ENCODE measurements around the gene ITGB1BP1. TPM values are rescaled to one million over a fixed set of nuclear protein-coding genes. Genes with fewer than 3 reads are reported as not detected.
"Not testable (repeated sequence)": the region's sequence is repeated elsewhere in the genome, so short reads cannot be mapped to it uniquely, and the experiment has no call there.

The ITGB1BP1 gene
- total RNA-seq, 2 experiments from 2014 or later = 93.9 to 104 TPM

DNA sequence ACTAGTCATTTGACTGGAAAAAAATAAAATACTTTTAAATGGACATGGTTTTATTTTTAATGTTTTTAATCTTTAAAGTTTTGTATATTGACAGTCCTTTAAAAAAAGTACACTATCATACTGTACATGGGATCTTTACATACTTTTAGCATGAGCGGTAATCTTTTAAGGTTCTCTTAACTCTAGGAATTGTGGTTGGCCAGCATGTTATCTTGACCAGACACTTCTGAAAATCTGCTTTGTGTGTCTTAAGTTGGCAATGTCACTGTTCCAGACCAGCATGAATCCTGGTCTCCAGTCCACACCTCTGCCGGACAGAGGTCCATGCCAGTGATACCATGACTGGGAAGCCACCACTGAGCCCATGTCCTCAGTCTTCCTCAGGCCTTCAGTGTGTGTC, 17.7 kb downstream of the ITGB1BP1 start:
- POLR2A ChIA-PET = no interaction called here
- H3K27me3 Mint-ChIP-seq = no peaks in the 10 kb centered on the region

GRCh38 chr2:9404451-9404850, 18.9 kb downstream of the ITGB1BP1 start:
- Mint-ChIP-seq H3K4me3 (no peak overlapping the region), H3K4me1 (peaks cover 4% of the 10 kb centered on the region), H3K27ac (no peak overlapping the region), H3K27me3 (no peaks in the 10 kb centered on the region), H3K36me3 (ENCODE audit: low read depth) (peaks cover 27% of the 10 kb centered on the region), H3K9me3 (no peaks in the 10 kb centered on the region)
- ChIA-PET POLR2A (no interaction called here), CTCF (interaction anchor here (0.5 kb wide), 2 partner anchors 99 to 1678 kb away, joined by 4 read pairs; no protein-coding TSS in a partner anchor)
- no peak for DNase-seq

More for the DNA sequence above, 17.7 kb downstream of the ITGB1BP1 start:
- Mint-ChIP-seq H3K4me3 (no peak overlapping the region), H3K36me3 (ENCODE audit: low read depth) (peaks cover 33% of the 10 kb centered on the region), H3K4me1 (peaks cover under 1% of the 10 kb centered on the region), H3K27ac (no peak overlapping the region), H3K9me3 (no peaks in the 10 kb centered on the region)
- CTCF ChIA-PET = no interaction called here
- DNase-seq = no peak

DNA sequence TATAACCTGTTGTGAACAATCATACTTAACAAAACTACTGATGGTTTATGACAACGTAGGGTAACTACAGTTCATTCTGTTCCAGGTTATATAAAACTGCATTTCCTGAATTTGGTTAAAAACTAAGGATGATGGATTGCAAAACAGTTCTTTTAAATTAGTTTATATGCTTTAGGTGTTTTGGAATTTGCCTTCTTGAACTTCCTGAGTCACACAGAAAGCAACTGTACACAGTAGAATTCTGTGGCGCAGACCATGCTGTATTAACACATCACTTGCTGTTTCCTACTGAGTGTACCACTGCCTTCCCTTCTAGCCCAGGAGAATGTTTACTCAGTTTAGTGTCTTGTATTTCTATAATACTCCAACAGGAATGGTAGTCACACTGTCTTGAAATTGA, 19.4 kb downstream of the ITGB1BP1 start:
- peaks cover 24% of the 10 kb centered on the region for H3K36me3 Mint-ChIP-seq (ENCODE audit: low read depth)
- peaks cover 4% of the 10 kb centered on the region for H3K4me1 Mint-ChIP-seq
- no peak overlapping the region for H3K4me3 Mint-ChIP-seq
- DNase-seq = no peak
- ChIA-PET CTCF (interaction anchor here (0.5 kb wide), 1 partner anchor 100 kb away, joined by 4 read pairs; no protein-coding TSS in a partner anchor), POLR2A (no interaction called here)
- H3K27ac Mint-ChIP-seq = no peak overlapping the region
- peaks cover 1% of the 10 kb centered on the region for H3K27me3 Mint-ChIP-seq
- no peaks in the 10 kb centered on the region for H3K9me3 Mint-ChIP-seq

DNA sequence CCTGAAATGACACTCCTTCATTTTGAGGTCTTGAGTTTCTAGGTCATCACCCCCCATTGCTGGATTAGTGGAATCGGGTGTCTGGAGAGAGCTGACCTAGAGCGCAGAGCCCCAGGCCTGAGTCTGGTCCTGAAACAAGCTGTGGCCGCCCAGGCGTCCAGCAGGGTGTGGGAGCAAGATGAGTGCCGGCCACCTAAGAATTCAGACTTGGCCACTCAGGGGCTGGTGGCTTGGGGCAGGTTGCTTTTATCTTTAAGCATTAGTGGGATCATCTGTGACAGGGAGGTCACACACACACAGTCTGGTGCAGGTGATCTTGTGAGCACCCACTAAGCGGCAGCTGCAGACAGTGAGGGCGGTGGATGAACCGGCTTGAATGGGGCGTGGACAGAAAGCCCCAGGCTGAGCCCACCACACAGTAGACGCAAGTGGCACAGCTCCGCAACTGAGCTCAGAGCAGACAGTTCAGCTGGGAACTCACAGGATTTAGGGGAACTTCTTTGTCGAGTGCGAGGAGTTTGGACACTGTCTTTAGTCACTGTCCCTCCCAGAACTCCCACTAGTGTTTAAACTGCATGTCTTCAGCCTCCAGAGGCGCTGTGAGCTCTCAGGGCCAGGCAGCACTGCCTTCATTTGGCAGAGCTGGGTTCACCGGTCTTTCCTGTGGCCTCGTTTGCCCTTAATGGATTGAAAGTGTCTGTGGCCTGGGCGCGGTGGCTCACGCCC, 21.5 kb downstream of the ITGB1BP1 start:
- Mint-ChIP-seq H3K36me3 (ENCODE audit: low read depth) (peaks cover 10% of the 10 kb centered on the region), H3K27me3 (peaks cover 1% of the 10 kb centered on the region), H3K27ac (no peak overlapping the region), H3K4me3 (no peak overlapping the region), H3K9me3 (no peaks in the 10 kb centered on the region), H3K4me1 (peaks cover 4% of the 10 kb centered on the region)
- ChIA-PET CTCF (interaction anchor here (0.7 to 0.9 kb wide), 2 partner anchors 9 to 16 kb away, joined by 4 read pairs; no protein-coding TSS in a partner anchor), POLR2A (no interaction called here)
- DNase-seq = no peak

DNA sequence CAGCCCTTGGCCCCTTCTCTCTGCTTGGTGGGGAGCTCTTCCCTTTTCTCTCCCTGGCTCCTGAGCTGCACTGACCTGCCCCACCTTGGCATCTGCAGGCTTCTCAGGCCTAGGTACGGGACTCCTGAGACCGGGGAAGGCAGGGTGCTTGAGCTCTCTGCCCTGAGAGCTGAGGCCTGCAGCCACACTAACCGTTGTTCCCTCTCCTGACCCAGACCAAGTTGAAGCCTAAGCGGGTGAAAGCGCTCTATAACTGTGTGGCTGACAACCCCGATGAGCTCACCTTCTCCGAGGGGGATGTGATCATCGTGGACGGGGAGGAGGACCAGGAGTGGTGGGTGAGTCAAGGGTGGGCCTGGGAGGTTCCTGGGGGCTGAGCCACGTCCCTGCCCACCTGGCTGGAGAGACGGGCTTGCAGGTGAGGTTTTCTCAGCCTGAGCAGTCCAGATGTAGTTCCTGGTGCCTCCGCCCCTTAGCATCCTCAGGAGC, 22.2 kb downstream of the ITGB1BP1 start:
- Mint-ChIP-seq H3K27me3 (peaks cover 1% of the 10 kb centered on the region), H3K36me3 (ENCODE audit: low read depth) (peaks cover 7% of the 10 kb centered on the region), H3K4me1 (peaks cover 4% of the 10 kb centered on the region), H3K4me3 (no peak overlapping the region), H3K27ac (no peak overlapping the region), H3K9me3 (no peaks in the 10 kb centered on the region)
- CTCF ChIA-PET = interaction anchor here (0.6 to 0.7 kb wide), 2 partner anchors 16 to 647 kb away, joined by 3 to 4 read pairs; no protein-coding TSS in a partner anchor
- DNase-seq = no peak
- POLR2A ChIA-PET = no interaction called here

DNA sequence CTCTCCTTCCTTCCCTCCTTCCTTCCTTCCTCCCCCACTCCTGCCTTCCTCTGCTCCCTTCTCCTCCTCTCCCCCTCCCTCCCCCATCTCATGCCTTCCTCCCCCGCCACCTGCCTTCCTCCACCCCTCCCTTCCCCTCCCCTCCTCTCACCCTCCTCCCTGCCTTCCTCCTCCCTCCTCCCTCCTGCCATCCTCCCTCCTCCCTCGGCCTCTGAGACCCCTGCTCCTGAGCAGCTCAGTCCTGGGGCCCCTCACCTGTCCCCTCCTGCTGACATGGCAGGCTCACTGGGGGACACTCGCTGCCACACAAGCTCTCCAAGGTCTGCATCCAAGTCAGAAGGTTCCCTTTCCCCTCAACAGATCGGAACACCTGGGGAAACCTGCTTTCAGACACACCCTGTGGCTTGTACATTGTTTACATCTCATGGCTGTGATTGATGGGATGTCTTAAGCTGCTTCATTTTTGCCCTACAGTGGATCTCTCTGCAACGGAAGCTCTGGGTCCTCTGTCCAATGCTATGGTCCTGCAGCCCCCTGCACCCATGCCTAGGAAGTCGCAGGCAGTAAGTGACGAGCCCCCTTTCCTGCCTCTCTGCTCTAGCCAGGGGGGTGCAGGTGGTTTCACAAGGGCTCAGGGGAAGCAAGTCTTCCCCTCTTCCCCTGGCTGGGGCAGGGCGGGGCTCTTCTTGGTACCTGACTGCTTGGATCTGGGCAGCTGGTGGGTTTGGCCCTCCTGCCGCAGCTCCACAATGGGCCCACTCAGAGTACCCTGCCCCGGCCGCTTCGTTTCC, 22.9 kb downstream of the ITGB1BP1 start:
- peaks cover 7% of the 10 kb centered on the region for H3K36me3 Mint-ChIP-seq (ENCODE audit: low read depth)
- DNase-seq = no peak
- H3K4me3 Mint-ChIP-seq = no peak overlapping the region
- H3K9me3 Mint-ChIP-seq = no peaks in the 10 kb centered on the region
- H3K27me3 Mint-ChIP-seq = peaks cover 1% of the 10 kb centered on the region
- CTCF ChIA-PET = interaction anchor here (0.6 kb wide), 2 partner anchors 238 to 648 kb away, joined by 3 to 4 read pairs; no protein-coding TSS in a partner anchor
- H3K27ac Mint-ChIP-seq = no peak overlapping the region
- peaks cover 4% of the 10 kb centered on the region for H3K4me1 Mint-ChIP-seq
- POLR2A ChIA-PET = no interaction called here

- peaks cover 4% of the 10 kb centered on the region for H3K4me1 Mint-ChIP-seq
- H3K9me3 Mint-ChIP-seq = no peaks in the 10 kb centered on the region
- ChIA-PET CTCF (no interaction called here), POLR2A (no interaction called here)
- peaks cover 5% of the 10 kb centered on the region for H3K36me3 Mint-ChIP-seq (ENCODE audit: low read depth)
- peaks cover 1% of the 10 kb centered on the region for H3K27me3 Mint-ChIP-seq
- no peak overlapping the region for H3K4me3 Mint-ChIP-seq
- no peak overlapping the region for H3K27ac Mint-ChIP-seq
- no peak for DNase-seq
Observed at GRCh38 chr2:9398881-9399780, 24.2 kb downstream of the ITGB1BP1 start.

DNA sequence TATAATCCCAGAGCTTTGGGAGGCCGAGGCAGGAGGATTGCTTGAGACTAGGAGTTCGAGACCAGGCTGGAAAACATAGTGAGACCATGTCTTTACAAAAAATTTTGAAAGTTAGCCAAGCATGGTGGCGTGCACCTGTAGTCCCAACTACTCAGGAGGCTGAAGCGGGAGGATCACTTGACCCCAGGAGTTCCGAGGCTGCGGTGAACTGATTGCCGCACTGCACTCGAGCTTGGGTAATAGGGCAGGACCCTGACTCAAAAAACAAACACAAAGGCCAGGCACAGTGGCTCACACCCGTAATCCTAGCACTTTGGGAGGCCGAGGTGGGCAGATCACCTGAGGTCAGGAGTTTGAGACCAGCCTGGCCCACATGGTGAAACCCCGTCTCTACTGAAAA, 25.1 kb downstream of the ITGB1BP1 start:
- POLR2A ChIA-PET; H3K4me3 Mint-ChIP-seq; H3K9me3 Mint-ChIP-seq; CTCF ChIA-PET; H3K4me1 Mint-ChIP-seq; H3K27me3 Mint-ChIP-seq; DNase-seq; H3K27ac Mint-ChIP-seq; H3K36me3 Mint-ChIP-seq (ENCODE audit: low read depth): not testable (repeated sequence)

DNA sequence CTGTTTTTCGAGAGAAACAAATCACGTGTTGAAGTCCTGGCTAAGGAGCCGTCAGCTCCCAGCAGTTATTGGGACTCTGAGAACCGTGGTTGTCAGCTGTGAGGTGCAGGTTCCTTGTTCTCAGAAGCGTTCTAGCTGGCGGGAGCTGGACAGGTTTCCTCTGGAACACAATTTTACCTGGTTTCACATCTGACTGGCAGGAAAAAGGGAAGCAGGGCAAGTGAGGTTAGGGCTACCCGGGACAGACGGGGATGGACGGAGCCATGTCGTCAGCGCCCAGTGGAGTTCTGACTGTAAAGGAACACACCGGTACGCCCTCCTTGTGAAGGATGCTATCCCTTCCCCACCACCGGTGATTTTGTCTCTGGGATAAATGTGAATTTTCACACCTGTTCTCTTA, 26.1 kb downstream of the ITGB1BP1 start:
- peaks cover 1% of the 10 kb centered on the region for H3K27me3 Mint-ChIP-seq
- no peaks in the 10 kb centered on the region for H3K36me3 Mint-ChIP-seq (ENCODE audit: low read depth)
- H3K4me3 Mint-ChIP-seq = no peak overlapping the region
- no peaks in the 10 kb centered on the region for H3K9me3 Mint-ChIP-seq
- peaks cover 4% of the 10 kb centered on the region for H3K4me1 Mint-ChIP-seq
- CTCF ChIA-PET = no interaction called here
- H3K27ac Mint-ChIP-seq = no peak overlapping the region
- no peak for DNase-seq
- POLR2A ChIA-PET = no interaction called here

DNA sequence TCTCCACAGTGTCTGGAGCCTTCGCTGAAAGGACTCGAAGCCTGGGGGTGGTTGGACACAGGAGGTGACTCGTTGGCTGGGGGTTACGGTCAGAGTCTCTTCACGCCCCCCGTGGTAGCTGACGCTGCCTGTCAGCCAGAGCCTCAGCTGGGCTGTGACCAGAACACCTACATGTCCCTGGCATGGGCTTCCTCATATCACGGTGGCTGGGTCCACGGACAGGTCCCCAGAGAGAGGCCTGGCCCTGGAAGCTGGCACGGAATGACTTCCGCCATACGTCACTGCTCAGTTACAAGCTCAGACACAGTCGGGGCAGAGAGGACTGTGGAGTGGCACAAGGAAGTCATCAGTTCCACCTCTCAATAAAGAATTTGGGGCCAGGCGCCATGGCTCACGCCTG, 28.5 kb downstream of the ITGB1BP1 start:
- H3K4me3 Mint-ChIP-seq = no peak overlapping the region
- H3K9me3 Mint-ChIP-seq = no peaks in the 10 kb centered on the region
- H3K36me3 Mint-ChIP-seq (ENCODE audit: low read depth) = no peaks in the 10 kb centered on the region
- peaks cover 1% of the 10 kb centered on the region for H3K27me3 Mint-ChIP-seq
- no peaks in the 10 kb centered on the region for H3K4me1 Mint-ChIP-seq
- H3K27ac Mint-ChIP-seq = no peak overlapping the region
- POLR2A ChIA-PET = no interaction called here
- CTCF ChIA-PET = interaction anchor here (0.5 to 1.4 kb wide), 2 partner anchors 10 to 173 kb away, joined by 3 read pairs; no protein-coding TSS in a partner anchor
- DNase-seq = no peak

- DNase-seq = no peak
- Mint-ChIP-seq H3K36me3 (ENCODE audit: low read depth) (no peaks in the 10 kb centered on the region), H3K9me3 (no peaks in the 10 kb centered on the region), H3K27ac (no peak overlapping the region), H3K4me3 (no peak overlapping the region), H3K4me1 (no peaks in the 10 kb centered on the region), H3K27me3 (no peaks in the 10 kb centered on the region)
- CTCF ChIA-PET = interaction anchor here (1.0 kb wide), 1 partner anchor 9 kb away, joined by 4 read pairs; no protein-coding TSS in a partner anchor
- POLR2A ChIA-PET = interaction anchor here (0.6 kb wide), 1 partner anchor 312 kb away, joined by 3 read pairs; no protein-coding TSS in a partner anchor
Observed at GRCh38 chr2:9392898-9393765, 30.2 kb downstream of the ITGB1BP1 start.
